Tibial artery (tissue), 4 donors: ENCODE data around the gene PCDHGA12.

Source experiments
- DNase-seq, 2 donors: peaks; one replicate each; pipeline ENCODE4 v3.0.0-alpha.2; 2019
- H3K27ac ChIP-seq, 2 donors: fragments of 200-600 bp; sonication (generic) in 1 of 2; 1 replicate in 1 of 2; 2 replicates in 1 of 2; pipeline ENCODE4 v1.5.1; 2018 to 2019; ENCODE audit warnings: mild to moderate bottlenecking in 1 of 2
- H3K27me3 ChIP-seq, 2 donors: fragments of 200-600 bp; sonication (generic) in 1 of 2; one replicate each; pipeline versions ENCODE4 v1.5.1 to v1.6.0; 2016 to 2019
- H3K36me3 ChIP-seq, 3 donors: fragments of 200-600 bp; sonication (generic) in 2 of 3; one replicate each; pipeline ENCODE4 v1.5.1; 2016 to 2019; ENCODE audit warnings: mild to moderate bottlenecking in 2 of 3
- H3K4me1 ChIP-seq, 4 donors: fragments of 200-600 bp; sonication (generic) in 2 of 4; 1 replicate in 3 of 4; 2 replicates in 1 of 4; pipeline ENCODE4 v1.5.1; 2016 to 2019
- H3K4me3 ChIP-seq, 2 donors: fragments of 200-600 bp; sonication (generic) in 1 of 2; 1 replicate in 1 of 2; 2 replicates in 1 of 2; pipeline ENCODE4 v1.5.1; 2018 to 2019; ENCODE audit warnings: mild to moderate bottlenecking in 2 of 2
- H3K9me3 ChIP-seq, 3 donors: fragments of 200-600 bp; sonication (generic) in 1 of 3; one replicate each; pipeline ENCODE4 v1.5.1; 2016 to 2019
- CTCF ChIP-seq, 2 experiments: fragments of 200-600 bp in 1 of 2; fragments of 450-650 bp in 1 of 2; IDR thresholded peaks; one replicate each; pipeline ENCODE4 v1.5.1; 2017 to 2019; ENCODE audit warnings: antibody characterized with exemption in 2 of 2, mild to moderate bottlenecking in 1 of 2, moderate library complexity in 1 of 2
- intact Hi-C: fragments of 100-400 bp; cut with DNase I; formaldehyde crosslinking; loops from one replicate; pipeline ENCODE4 v1.15.0; 2023; ENCODE audit warnings: low total_unique reads

The PCDHGA12 gene

GRCh38 chr5:141476132-141476911 lies 46.0 kb downstream of the PCDHGA12 start:
- Histone ChIP-seq H3K9me3 (no peaks in the 10 kb centered on the region), H3K27ac (peak overlapping the region; percentile 84 to 87), H3K36me3 (no peaks in the 10 kb centered on the region), H3K27me3 (no peaks in the 10 kb centered on the region), H3K4me3 (peak overlapping the region; percentile 69 to 74), H3K4me1 (peaks cover 0 to 53% (median 39%) of the 10 kb centered on the region in 4 donors)
- DNase-seq: peak; percentile 68 to 83
- TF ChIP-seq CTCF (IDR thresholded peaks at IDR 0.05): no peak
- intact Hi-C loops: loop anchor here (5.0 kb wide), 1 partner anchor 36 kb away; no protein-coding TSS in a partner anchor

- intact Hi-C loops: loop anchor here (5.0 kb wide), 1 partner anchor 35 kb away; no protein-coding TSS in a partner anchor
- Histone ChIP-seq H3K9me3 (no peaks in the 10 kb centered on the region), H3K4me1 (peaks cover 0 to 56% (median 39%) of the 10 kb centered on the region in 4 donors), H3K27me3 (no peaks in the 10 kb centered on the region), H3K36me3 (no peaks in the 10 kb centered on the region), H3K4me3 (peak overlapping the region; percentile 69 to 74), H3K27ac (peak overlapping the region; percentile 84 to 87)
- no peak for DNase-seq
- TF ChIP-seq CTCF (IDR thresholded peaks at IDR 0.05): no peak
Observed at GRCh38 chr5:141477044-141477575, 46.8 kb downstream of the PCDHGA12 start.

GRCh38 chr5:141477815-141478214 lies 47.5 kb downstream of the PCDHGA12 start:
- Histone ChIP-seq H3K4me3 (peak overlapping the region; percentile 69 to 74), H3K36me3 (no peaks in the 10 kb centered on the region), H3K9me3 (no peaks in the 10 kb centered on the region), H3K27ac (peak overlapping the region in 1 of 2 donors; percentile 84), H3K27me3 (no peaks in the 10 kb centered on the region), H3K4me1 (peaks cover 0 to 59% (median 39%) of the 10 kb centered on the region in 4 donors)
- no peak for TF ChIP-seq CTCF (IDR thresholded peaks at IDR 0.05)
- DNase-seq: no peak
- intact Hi-C loops: loop anchor here (5.0 kb wide), 1 partner anchor 34 kb away; no protein-coding TSS in a partner anchor

GRCh38 chr5:141478321-141478945 lies 48.1 kb downstream of the PCDHGA12 start:
- Histone ChIP-seq H3K9me3 (no peaks in the 10 kb centered on the region), H3K27ac (no peak overlapping the region), H3K4me1 (peaks cover 0 to 65% (median 39%) of the 10 kb centered on the region in 4 donors), H3K4me3 (peak overlapping the region; percentile 69 to 74), H3K27me3 (no peaks in the 10 kb centered on the region), H3K36me3 (no peaks in the 10 kb centered on the region)
- TF ChIP-seq CTCF (IDR thresholded peaks at IDR 0.05): no peak
- DNase-seq: no peak
- intact Hi-C loops: loop anchor here (5.0 kb wide), 1 partner anchor 34 kb away; no protein-coding TSS in a partner anchor

GRCh38 chr5:141479776-141480175 lies 49.5 kb downstream of the PCDHGA12 start:
- H3K4me1 ChIP-seq: peaks cover 0 to 79% (median 45%) of the 10 kb centered on the region in 4 donors
- intact Hi-C loops: loop anchor here (5.0 kb wide), 1 partner anchor 33 kb away; no protein-coding TSS in a partner anchor
- no peak for TF ChIP-seq CTCF (IDR thresholded peaks at IDR 0.05)
- no peak overlapping the region for H3K4me3 ChIP-seq
- H3K36me3 ChIP-seq: no peaks in the 10 kb centered on the region
- DNase-seq: no peak
- H3K27me3 ChIP-seq: no peaks in the 10 kb centered on the region
- H3K9me3 ChIP-seq: no peaks in the 10 kb centered on the region
- H3K27ac ChIP-seq: no peak overlapping the region
